GM12878 (cell line): Measurements from ENCODE around the gene ADSL. TPM values are rescaled to one million over a fixed set of nuclear protein-coding genes. Genes with fewer than 3 reads are reported as not detected.
A peak's percentile ranks its signal among the peaks of the same experiment; 100 is the strongest.

Experiments
- BCL11A ChIP-seq: IDR thresholded peaks from 2 replicates; pipeline ENCODE4 v1.6.1; 2011; ENCODE audit warnings: low read depth, low read length
- CREB1 ChIP-seq: IDR thresholded peaks from 2 replicates; pipeline ENCODE4 v1.6.1; 2012; ENCODE audit warnings: low read depth, mild to moderate bottlenecking, inconsistent platforms
- EP300 ChIP-seq, 2 experiments: fragments of 150-350 bp in 1 of 2; IDR thresholded peaks; 2 replicates each; pipeline ENCODE4 v1.6.1; 2011 to 2012; ENCODE audit warnings: low read depth in 2 of 2, low read length in 2 of 2, borderline replicate concordance in 1 of 2, improper control_type of control experiment in 1 of 2, inconsistent platforms in 1 of 2; ENCODE audit not compliant: control insufficient read depth in 1 of 2
- ETV6 ChIP-seq, 2 experiments: fragments of 450-650 bp in 1 of 2; IDR thresholded peaks in 1 of 2; conservative IDR thresholded peaks in 1 of 2; 2 replicates each; pipeline ENCODE4 v1.6.1; 2014; ENCODE audit warnings: antibody characterized with exemption in 1 of 2, borderline replicate concordance in 1 of 2, low read depth in 1 of 2, mild to moderate bottlenecking in 1 of 2, moderate library complexity in 1 of 2
- IKZF2 ChIP-seq, 2 experiments: fragments of 450-650 bp; IDR thresholded peaks; 2 replicates each; pipeline ENCODE4 v1.6.1; 2017; ENCODE audit warnings: mild to moderate bottlenecking in 2 of 2, moderate library complexity in 2 of 2
- MEF2A ChIP-seq: IDR thresholded peaks from 2 replicates; pipeline ENCODE4 v1.6.1; 2011; ENCODE audit warnings: low read depth, mild to moderate bottlenecking, low read length, moderate library complexity; ENCODE audit not compliant: insufficient read depth
- NBN ChIP-seq: fragments of 450-650 bp; IDR thresholded peaks from 2 replicates; pipeline ENCODE4 v1.6.1; 2016
- NFIC ChIP-seq: IDR thresholded peaks from 2 replicates; pipeline ENCODE4 v1.6.1; 2012; ENCODE audit warnings: low read depth, mild to moderate bottlenecking, inconsistent platforms, low read length, moderate library complexity
- NFXL1 ChIP-seq: fragments of 450-650 bp; IDR thresholded peaks from 2 replicates; pipeline ENCODE4 v1.6.1; 2017; ENCODE audit warnings: antibody characterized with exemption, mild to moderate bottlenecking, borderline replicate concordance
- NR2C1 ChIP-seq: fragments of 450-650 bp; IDR thresholded peaks from 2 replicates; pipeline ENCODE4 v1.6.1; 2017; ENCODE audit warnings: antibody characterized with exemption, mild to moderate bottlenecking, moderate library complexity
- NR2F1 ChIP-seq: fragments of 450-650 bp; conservative IDR thresholded peaks from 2 replicates; pipeline ENCODE4 v1.6.1; 2017; ENCODE audit warnings: mild to moderate bottlenecking
- SMAD1 ChIP-seq: fragments of 450-650 bp; IDR thresholded peaks from 2 replicates; pipeline ENCODE4 v1.6.1; 2018; ENCODE audit warnings: mild to moderate bottlenecking, low read depth; ENCODE audit not compliant: partially characterized antibody
- SMC3 ChIP-seq: IDR thresholded peaks from 2 replicates; pipeline ENCODE4 v1.6.1; 2011; ENCODE audit warnings: low read length, improper control_type of control experiment, borderline replicate concordance
- TCF12 ChIP-seq: IDR thresholded peaks from 2 replicates; pipeline ENCODE4 v1.6.1; 2011; ENCODE audit warnings: low read depth, mild to moderate bottlenecking, low read length
- WRNIP1 ChIP-seq: IDR thresholded peaks from 2 replicates; pipeline ENCODE4 v1.6.1; 2011; ENCODE audit warnings: low read depth, low read length, improper control_type of control experiment, borderline replicate concordance
- YY1 ChIP-seq: IDR thresholded peaks from 2 replicates; pipeline ENCODE4 v1.6.1; 2011; ENCODE audit warnings: low read depth, mild to moderate bottlenecking, low read length
- polyA plus RNA-seq, 11 experiments: library from polyadenylated mRNA; depleted of rRNA in 4 of 11; unstranded in 6 of 11; stranded (reverse) in 5 of 11; fragments of >200 nt; fragmentation: Nextera tagmentation in 4 of 11; fragmentation: Illumina TruSeq in 1 of 11; extraction: Ambion mirVana in 4 of 11; extraction: Trizol in 1 of 11; gene quantifications; 1 replicate in 1 of 11; 2 replicates in 10 of 11; pipeline versions ENCODE4 v1.2.1 to v1.2.3, GENCODE V29; 2011 to 2016; ENCODE audit warnings: inconsistent platforms in 2 of 11, missing spikeins in 2 of 11, low read depth in 1 of 11
- total RNA-seq, 4 experiments: library from RNA; depleted of rRNA in 3 of 4; stranded (reverse); fragments of >200 nt in 3 of 4; fragmentation: Illumina TruSeq in 1 of 4; extraction: Trizol in 1 of 4; gene quantifications; 2 replicates each; pipeline versions ENCODE4 v1.2.1 to v1.2.3, GENCODE V29; 2013 to 2021
- TF ChIP-seq, protein P1 (sequence below): IDR thresholded peaks from 2 replicates; pipeline ENCODE4 v1.6.1; 2012; ENCODE audit warnings: mild to moderate bottlenecking, low read depth, low read length
- TF ChIP-seq, protein P2 (sequence below): fragments of 150-350 bp; IDR thresholded peaks from 2 replicates; pipeline ENCODE4 v1.6.1; 2016; ENCODE audit warnings: low read depth, low read length
- TF ChIP-seq, protein P3 (sequence below): fragments of 450-650 bp; formaldehyde crosslinking; IDR thresholded peaks from 2 replicates; pipeline ENCODE4 v1.4.0; 2020; ENCODE audit warnings: mild to moderate bottlenecking, moderate library complexity

ADSL gene
- total and polyA plus RNA-seq, 10 of the 15 experiments (the other 5 are each of a cell fraction or from before 2014, with no cell fraction given) = 126 to 313 (median 143) TPM

DNA sequence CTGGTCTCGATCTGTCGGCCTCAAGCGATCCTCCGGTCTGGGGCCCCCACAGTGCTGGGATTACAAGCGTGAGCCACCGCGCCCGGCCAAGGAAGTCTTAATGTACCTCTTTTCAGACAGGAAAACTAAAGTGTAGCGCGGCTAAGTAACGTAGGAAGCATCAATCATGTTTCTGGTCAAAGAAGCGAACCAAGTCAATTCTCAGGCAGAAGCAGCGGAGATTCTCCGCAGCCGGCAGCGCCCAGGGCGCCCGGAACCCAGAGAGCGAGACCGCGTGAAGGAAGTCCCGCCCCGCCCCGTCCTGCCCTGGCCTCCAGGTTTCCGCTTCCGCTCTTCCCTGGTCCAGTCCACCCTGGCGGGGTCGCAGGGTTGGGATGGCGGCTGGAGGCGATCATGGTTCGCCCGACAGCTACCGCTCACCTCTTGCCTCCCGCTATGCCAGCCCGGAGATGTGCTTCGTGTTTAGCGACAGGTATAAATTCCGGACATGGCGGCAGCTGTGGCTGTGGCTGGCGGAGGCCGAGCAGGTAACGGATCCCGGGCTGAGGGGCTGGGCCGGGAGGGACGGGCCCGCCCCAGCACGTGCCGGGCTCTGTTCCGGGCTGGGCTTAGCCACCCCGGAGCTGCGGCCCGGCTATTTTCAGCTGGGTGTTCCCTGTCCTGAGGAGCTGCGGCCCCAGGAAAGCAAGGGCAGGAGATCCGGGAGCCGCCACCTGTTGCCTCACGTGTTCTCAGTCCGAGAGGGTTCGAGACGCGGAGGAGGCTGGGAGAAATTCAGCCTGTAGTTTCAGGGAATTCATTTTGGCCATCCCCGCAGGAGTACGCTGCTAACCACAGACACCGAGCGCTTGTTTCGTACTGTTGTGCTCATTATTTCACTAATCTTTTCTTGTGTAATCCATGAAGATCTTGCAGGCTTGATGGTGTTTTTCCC lies at the start of gene ADSL (continued):
- TF ChIP-seq YY1 (peak; percentile 90), SMC3 (no peak), NFXL1 (no peak), EP300 (IDR thresholded peaks at IDR 0.05; ENCODE audit: borderline replicate concordance in 1 of 2, control insufficient read depth in 1 of 2, low read depth in 2 of 2, low read length in 2 of 2) (no peak), NFIC (no peak), SMAD1 (no peak), CREB1 (peak; percentile 60), IKZF2 (IDR thresholded peaks at IDR 0.05) (peak; percentile 68 to 78; a peak in 3 of 4 replicates), NR2C1 (peak; percentile 85), BCL11A (no peak), WRNIP1 (no peak), ETV6 (conservative IDR thresholded peaks at IDR 0.05 in 1 of 2, IDR thresholded peaks at IDR 0.05 in 1 of 2; ENCODE audit: borderline replicate concordance in 1 of 2, low read depth in 1 of 2) (peak in 1 of 2 experiments; percentile 53; a peak in 2 of 4 replicates), NBN (peak; percentile 91), MEF2A (no peak), TCF12 (0 out of 2 replicates have a peak, but pooled peaks have one; percentile 28), NR2F1 (peak; percentile 89)
- TF ChIP-seq, protein P1, sequence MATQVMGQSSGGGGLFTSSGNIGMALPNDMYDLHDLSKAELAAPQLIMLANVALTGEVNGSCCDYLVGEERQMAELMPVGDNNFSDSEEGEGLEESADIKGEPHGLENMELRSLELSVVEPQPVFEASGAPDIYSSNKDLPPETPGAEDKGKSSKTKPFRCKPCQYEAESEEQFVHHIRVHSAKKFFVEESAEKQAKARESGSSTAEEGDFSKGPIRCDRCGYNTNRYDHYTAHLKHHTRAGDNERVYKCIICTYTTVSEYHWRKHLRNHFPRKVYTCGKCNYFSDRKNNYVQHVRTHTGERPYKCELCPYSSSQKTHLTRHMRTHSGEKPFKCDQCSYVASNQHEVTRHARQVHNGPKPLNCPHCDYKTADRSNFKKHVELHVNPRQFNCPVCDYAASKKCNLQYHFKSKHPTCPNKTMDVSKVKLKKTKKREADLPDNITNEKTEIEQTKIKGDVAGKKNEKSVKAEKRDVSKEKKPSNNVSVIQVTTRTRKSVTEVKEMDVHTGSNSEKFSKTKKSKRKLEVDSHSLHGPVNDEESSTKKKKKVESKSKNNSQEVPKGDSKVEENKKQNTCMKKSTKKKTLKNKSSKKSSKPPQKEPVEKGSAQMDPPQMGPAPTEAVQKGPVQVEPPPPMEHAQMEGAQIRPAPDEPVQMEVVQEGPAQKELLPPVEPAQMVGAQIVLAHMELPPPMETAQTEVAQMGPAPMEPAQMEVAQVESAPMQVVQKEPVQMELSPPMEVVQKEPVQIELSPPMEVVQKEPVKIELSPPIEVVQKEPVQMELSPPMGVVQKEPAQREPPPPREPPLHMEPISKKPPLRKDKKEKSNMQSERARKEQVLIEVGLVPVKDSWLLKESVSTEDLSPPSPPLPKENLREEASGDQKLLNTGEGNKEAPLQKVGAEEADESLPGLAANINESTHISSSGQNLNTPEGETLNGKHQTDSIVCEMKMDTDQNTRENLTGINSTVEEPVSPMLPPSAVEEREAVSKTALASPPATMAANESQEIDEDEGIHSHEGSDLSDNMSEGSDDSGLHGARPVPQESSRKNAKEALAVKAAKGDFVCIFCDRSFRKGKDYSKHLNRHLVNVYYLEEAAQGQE = no peak
- TF ChIP-seq, protein P2, sequence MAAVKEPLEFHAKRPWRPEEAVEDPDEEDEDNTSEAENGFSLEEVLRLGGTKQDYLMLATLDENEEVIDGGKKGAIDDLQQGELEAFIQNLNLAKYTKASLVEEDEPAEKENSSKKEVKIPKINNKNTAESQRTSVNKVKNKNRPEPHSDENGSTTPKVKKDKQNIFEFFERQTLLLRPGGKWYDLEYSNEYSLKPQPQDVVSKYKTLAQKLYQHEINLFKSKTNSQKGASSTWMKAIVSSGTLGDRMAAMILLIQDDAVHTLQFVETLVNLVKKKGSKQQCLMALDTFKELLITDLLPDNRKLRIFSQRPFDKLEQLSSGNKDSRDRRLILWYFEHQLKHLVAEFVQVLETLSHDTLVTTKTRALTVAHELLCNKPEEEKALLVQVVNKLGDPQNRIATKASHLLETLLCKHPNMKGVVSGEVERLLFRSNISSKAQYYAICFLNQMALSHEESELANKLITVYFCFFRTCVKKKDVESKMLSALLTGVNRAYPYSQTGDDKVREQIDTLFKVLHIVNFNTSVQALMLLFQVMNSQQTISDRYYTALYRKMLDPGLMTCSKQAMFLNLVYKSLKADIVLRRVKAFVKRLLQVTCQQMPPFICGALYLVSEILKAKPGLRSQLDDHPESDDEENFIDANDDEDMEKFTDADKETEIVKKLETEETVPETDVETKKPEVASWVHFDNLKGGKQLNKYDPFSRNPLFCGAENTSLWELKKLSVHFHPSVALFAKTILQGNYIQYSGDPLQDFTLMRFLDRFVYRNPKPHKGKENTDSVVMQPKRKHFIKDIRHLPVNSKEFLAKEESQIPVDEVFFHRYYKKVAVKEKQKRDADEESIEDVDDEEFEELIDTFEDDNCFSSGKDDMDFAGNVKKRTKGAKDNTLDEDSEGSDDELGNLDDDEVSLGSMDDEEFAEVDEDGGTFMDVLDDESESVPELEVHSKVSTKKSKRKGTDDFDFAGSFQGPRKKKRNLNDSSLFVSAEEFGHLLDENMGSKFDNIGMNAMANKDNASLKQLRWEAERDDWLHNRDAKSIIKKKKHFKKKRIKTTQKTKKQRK = no peak
- TF ChIP-seq, protein P3, sequence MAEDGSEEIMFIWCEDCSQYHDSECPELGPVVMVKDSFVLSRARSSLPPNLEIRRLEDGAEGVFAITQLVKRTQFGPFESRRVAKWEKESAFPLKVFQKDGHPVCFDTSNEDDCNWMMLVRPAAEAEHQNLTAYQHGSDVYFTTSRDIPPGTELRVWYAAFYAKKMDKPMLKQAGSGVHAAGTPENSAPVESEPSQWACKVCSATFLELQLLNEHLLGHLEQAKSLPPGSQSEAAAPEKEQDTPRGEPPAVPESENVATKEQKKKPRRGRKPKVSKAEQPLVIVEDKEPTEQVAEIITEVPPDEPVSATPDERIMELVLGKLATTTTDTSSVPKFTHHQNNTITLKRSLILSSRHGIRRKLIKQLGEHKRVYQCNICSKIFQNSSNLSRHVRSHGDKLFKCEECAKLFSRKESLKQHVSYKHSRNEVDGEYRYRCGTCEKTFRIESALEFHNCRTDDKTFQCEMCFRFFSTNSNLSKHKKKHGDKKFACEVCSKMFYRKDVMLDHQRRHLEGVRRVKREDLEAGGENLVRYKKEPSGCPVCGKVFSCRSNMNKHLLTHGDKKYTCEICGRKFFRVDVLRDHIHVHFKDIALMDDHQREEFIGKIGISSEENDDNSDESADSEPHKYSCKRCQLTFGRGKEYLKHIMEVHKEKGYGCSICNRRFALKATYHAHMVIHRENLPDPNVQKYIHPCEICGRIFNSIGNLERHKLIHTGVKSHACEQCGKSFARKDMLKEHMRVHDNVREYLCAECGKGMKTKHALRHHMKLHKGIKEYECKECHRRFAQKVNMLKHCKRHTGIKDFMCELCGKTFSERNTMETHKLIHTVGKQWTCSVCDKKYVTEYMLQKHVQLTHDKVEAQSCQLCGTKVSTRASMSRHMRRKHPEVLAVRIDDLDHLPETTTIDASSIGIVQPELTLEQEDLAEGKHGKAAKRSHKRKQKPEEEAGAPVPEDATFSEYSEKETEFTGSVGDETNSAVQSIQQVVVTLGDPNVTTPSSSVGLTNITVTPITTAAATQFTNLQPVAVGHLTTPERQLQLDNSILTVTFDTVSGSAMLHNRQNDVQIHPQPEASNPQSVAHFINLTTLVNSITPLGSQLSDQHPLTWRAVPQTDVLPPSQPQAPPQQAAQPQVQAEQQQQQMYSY (CRISPR knock-in tag) = no peak
